Measurements from ENCODE around the gene ALG14. TPM values are rescaled to one million over a fixed set of nuclear protein-coding genes. Genes with fewer than 3 reads are reported as not detected.

The ALG14 gene
- total and polyA plus RNA-seq, 10 of the 15 experiments (the other 5 are each of a cell fraction or from before 2014, with no cell fraction given), result 2.6 to 19.2 (median 7.5) TPM

DNA sequence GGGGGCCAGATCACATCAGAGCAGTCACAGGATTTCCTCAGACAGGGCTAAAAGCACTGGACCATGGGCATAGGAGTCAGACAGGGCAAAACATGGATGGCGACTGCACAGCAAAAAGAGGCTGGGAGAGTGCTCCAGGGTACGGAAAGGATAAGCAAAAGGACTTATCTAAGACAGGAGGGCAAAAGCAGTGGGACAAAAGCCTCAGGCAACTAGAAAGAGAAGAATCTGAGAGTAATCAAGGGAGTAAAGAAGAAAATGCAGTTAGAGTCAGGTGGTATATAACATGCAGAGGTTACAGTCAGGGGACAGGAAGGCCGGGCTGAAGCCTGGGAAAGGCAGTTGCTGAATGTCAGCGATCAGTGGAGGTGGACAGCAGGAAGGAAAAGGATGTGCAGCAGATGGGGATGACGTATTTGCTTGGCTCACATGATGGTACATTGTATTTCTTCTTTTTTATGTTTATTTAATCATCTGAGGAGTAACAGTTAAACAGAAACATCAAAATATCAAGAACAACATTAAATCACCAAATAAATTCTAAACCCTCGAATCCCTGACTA lies 82.8 kb downstream of the ALG14 start:
- Histone ChIP-seq H3K9ac (ENCODE audit: control insufficient read depth, insufficient read depth, low read length) (no peak overlapping the region), H3K27ac (ENCODE audit: control insufficient read depth, insufficient read depth) (no peak overlapping the region), H3K4me1 (ENCODE audit: control insufficient read depth, insufficient read depth, low read length) (no peaks in the 10 kb centered on the region), H3K4me3 (no peak overlapping the region), H3K9me3 (replicated peaks; ENCODE audit: control insufficient read depth, insufficient read depth, low read length) (no peaks in the 10 kb centered on the region), H2AFZ (ENCODE audit: control insufficient read depth, low read depth, low read length) (no peak overlapping the region), H3K27me3 (replicated peaks in 1 of 2; ENCODE audit: control insufficient read depth in 2 of 2, insufficient read depth in 2 of 2, low read length in 1 of 2) (no peaks in the 10 kb centered on the region), H4K20me1 (ENCODE audit: control insufficient read depth, insufficient read depth) (no peaks in the 10 kb centered on the region), H3K36me3 (ENCODE audit: control insufficient read depth in 2 of 2, insufficient read depth in 2 of 2, low read length in 1 of 2) (no peaks in the 10 kb centered on the region), H3K79me2 (ENCODE audit: control insufficient read depth, insufficient read depth, low read length) (no peaks in the 10 kb centered on the region), H3K4me2 (ENCODE audit: control insufficient read depth, insufficient read depth) (no peak overlapping the region)
- FAIRE-seq, result no peak
- SMC1A ChIA-PET (ENCODE audit: uncharacterized antibody, unreplicated experiment), result no interaction called here
- no peak for DNase-seq (ENCODE audit: low read depth, low spot score)
- CTCF ChIA-PET, result interaction anchor here (1.1 kb wide), 1 partner anchor 18 kb away, joined by 3 read pairs; no protein-coding TSS in a partner anchor
- no peak for ATAC-seq
- POLR2A ChIA-PET, result no interaction called here
- intact Hi-C loops (cut with micrococcal nuclease; ENCODE audit: unreplicated experiment) (no loop called here), in situ Hi-C loops (cut with MboI) (no loop called here)
- RAD21 ChIA-PET (ENCODE audit: unreplicated experiment), result no interaction called here
- no TSS peak for BruUV-seq (replicated peaks)
- WGBS (ENCODE audit: insufficient coverage, insufficient replicate concordance, low lambda C conversion rate, missing lambda C conversion rate), result 94% methylated on average over 6 of the region's 6 CpGs
- TF ChIP-seq FOXM1 (IDR thresholded peaks at IDR 0.05; ENCODE audit: low read depth, low read length) (no peak), ETV6 (conservative IDR thresholded peaks at IDR 0.05 in 1 of 2, IDR thresholded peaks at IDR 0.05 in 1 of 2; ENCODE audit: borderline replicate concordance in 1 of 2, low read depth in 1 of 2) (no peak), PBX3 (IDR thresholded peaks at IDR 0.05; ENCODE audit: insufficient replicate concordance, low read depth, low read length) (no peak), ZSCAN29 (IDR thresholded peaks at IDR 0.05) (no peak), DPF2 (IDR thresholded peaks at IDR 0.05) (no peak), HSF1 (IDR thresholded peaks at IDR 0.05; ENCODE audit: low read depth, low read length) (no peak), KDM1A (IDR thresholded peaks at IDR 0.05; ENCODE audit: borderline replicate concordance) (no peak), SIX5 (IDR thresholded peaks at IDR 0.05; ENCODE audit: low read depth, low read length, severe bottlenecking) (no peak), ZNF24 (IDR thresholded peaks at IDR 0.05) (no peak), HDGF (IDR thresholded peaks at IDR 0.05) (no peak), EZH2 (IDR thresholded peaks at IDR 0.05; ENCODE audit: borderline replicate concordance, control insufficient read depth, low read depth, low read length) (no peak)
- TF ChIP-seq, protein P1, sequence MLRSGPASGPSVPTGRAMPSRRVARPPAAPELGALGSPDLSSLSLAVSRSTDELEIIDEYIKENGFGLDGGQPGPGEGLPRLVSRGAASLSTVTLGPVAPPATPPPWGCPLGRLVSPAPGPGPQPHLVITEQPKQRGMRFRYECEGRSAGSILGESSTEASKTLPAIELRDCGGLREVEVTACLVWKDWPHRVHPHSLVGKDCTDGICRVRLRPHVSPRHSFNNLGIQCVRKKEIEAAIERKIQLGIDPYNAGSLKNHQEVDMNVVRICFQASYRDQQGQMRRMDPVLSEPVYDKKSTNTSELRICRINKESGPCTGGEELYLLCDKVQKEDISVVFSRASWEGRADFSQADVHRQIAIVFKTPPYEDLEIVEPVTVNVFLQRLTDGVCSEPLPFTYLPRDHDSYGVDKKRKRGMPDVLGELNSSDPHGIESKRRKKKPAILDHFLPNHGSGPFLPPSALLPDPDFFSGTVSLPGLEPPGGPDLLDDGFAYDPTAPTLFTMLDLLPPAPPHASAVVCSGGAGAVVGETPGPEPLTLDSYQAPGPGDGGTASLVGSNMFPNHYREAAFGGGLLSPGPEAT (IDR thresholded peaks at IDR 0.05; ENCODE audit: low read depth), result no peak
- TF ChIP-seq, protein P2, sequence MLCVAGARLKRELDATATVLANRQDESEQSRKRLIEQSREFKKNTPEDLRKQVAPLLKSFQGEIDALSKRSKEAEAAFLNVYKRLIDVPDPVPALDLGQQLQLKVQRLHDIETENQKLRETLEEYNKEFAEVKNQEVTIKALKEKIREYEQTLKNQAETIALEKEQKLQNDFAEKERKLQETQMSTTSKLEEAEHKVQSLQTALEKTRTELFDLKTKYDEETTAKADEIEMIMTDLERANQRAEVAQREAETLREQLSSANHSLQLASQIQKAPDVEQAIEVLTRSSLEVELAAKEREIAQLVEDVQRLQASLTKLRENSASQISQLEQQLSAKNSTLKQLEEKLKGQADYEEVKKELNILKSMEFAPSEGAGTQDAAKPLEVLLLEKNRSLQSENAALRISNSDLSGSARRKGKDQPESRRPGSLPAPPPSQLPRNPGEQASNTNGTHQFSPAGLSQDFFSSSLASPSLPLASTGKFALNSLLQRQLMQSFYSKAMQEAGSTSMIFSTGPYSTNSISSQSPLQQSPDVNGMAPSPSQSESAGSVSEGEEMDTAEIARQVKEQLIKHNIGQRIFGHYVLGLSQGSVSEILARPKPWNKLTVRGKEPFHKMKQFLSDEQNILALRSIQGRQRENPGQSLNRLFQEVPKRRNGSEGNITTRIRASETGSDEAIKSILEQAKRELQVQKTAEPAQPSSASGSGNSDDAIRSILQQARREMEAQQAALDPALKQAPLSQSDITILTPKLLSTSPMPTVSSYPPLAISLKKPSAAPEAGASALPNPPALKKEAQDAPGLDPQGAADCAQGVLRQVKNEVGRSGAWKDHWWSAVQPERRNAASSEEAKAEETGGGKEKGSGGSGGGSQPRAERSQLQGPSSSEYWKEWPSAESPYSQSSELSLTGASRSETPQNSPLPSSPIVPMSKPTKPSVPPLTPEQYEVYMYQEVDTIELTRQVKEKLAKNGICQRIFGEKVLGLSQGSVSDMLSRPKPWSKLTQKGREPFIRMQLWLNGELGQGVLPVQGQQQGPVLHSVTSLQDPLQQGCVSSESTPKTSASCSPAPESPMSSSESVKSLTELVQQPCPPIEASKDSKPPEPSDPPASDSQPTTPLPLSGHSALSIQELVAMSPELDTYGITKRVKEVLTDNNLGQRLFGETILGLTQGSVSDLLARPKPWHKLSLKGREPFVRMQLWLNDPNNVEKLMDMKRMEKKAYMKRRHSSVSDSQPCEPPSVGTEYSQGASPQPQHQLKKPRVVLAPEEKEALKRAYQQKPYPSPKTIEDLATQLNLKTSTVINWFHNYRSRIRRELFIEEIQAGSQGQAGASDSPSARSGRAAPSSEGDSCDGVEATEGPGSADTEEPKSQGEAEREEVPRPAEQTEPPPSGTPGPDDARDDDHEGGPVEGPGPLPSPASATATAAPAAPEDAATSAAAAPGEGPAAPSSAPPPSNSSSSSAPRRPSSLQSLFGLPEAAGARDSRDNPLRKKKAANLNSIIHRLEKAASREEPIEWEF (IDR thresholded peaks at IDR 0.05; ENCODE audit: insufficient replicate concordance, low read depth, low read length), result no peak
